HG02610 (cell line): ENCODE results near the gene MAOA.

Experiments
- ATAC-seq: cut with Tn5 transposase; IDR thresholded peaks from one replicate; pipeline ENCODE4 v1.9.1; 2021; ENCODE audit warnings: mild to moderate bottlenecking, moderate library complexity; ENCODE audit not compliant: unreplicated experiment

MAOA gene

GRCh38 chrX:43750248-43750676 lies 94.2 kb downstream of the MAOA start:
- no peak for ATAC-seq

DNA sequence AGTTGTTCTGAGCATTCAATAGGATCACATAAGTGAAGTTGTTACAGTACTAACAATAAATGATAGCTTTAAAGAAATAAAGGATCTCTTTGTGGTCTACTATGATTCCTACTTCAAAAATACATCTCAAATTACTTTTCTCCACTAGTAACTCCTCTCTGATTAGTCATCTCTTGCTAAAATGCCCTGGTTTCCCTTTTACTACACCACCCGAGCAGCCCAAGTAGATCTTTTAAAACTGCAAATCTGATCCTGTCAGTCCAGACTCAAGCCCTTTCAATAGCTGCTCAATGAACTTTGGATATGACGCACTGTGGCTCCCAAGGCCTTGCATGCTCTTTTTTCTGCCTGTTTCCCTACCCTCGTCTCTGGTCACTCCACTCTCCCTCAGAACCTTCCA lies 97.5 kb downstream of the MAOA start:
- ATAC-seq: no peak

GRCh38 chrX:43756076-43756475 lies 100.0 kb downstream of the MAOA start:
- ATAC-seq: no peak

- no peak for ATAC-seq
These were observed 101.9 kb downstream of the MAOA start for GRCh38 chrX:43758044-43758443.

GRCh38 chrX:43785930-43786591 lies 130.0 kb downstream of the MAOA start:
- ATAC-seq: no peak
